Inflammatory macrophage (primary cell): ENCODE measurements around the gene CEP350.

Experiments
- DNase-seq, 2 donors: peaks; one replicate each; pipeline ENCODE4 v3.0.0-alpha.2; 2020 to 2022
- total RNA-seq, 18 experiments: gene quantifications; one replicate each; lab custom pipeline; 2026; ENCODE audit warnings: mixed read lengths in 6 of 18, inconsistent platforms in 2 of 18; lab: John Stamatoyannopoulos, UW

Gene CEP350
- 117 to 579 (median 198) reads per million in 18 experiments for total RNA-seq

GRCh38 chr1:179954493-179955286 lies at the start of gene CEP350:
Gene CEP350 (plus strand): TSS chr1:179954810. CDS start chr1:179986182, 31,372 bp downstream.
- DNase-seq = peak; percentile 98 to 99

GRCh38 chr1:179910934-179911333 lies 43.7 kb upstream of the CEP350 start:
- DNase-seq = no peak

GRCh38 chr1:179911812-179912211 lies 42.8 kb upstream of the CEP350 start:
- DNase-seq = no peak

DNA sequence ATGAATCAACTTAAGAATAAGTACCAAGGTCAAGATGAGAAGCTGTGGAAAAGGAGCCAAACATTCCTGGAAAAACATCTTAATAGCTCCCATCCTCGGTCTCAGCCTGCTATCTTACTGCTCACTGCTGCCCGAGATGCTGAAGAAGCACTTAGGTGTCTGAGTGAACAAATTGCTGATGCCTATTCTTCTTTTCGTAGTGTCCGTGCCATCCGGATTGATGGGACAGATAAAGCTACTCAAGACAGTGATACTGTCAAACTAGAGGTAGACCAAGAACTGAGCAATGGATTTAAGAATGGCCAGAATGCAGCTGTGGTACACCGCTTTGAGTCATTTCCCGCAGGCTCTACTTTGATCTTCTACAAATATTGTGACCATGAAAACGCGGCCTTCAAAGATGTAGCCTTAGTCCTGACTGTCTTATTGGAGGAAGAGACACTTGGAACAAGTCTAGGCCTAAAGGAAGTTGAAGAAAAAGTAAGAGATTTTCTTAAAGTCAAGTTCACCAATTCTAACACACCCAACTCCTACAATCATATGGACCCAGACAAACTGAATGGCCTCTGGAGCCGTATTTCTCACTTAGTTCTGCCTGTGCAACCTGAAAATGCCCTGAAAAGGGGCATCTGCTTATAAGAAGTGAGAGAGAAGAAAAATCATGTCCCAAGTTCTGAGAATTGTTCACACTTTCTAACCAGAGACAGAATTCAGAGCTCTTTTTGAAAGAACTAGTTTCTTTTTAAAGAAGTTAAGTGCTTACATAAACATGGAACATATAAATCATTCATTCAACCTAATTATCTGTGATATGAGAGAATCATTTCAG lies 36.8 kb upstream of the CEP350 start:
- DNase-seq = no peak

DNA sequence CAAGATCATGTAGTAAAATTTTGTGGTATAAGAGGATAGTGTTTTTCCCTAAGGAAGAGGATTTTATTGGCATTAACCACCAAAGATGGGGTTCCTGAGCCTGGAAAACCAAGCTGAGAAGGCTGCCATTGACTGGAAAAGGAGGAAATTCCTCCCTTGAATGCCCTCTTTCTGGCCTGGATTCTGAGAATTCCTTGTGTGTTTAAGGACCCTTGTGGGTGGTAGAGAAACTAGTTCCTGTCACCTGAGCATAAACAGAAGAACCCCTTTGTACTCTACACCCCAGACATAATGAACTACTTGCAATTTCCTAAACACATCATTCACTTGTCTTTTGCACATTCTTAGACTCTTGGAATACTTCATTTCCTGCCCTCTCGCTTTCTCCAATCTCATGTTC lies 33.1 kb upstream of the CEP350 start:
- no peak for DNase-seq

DNA sequence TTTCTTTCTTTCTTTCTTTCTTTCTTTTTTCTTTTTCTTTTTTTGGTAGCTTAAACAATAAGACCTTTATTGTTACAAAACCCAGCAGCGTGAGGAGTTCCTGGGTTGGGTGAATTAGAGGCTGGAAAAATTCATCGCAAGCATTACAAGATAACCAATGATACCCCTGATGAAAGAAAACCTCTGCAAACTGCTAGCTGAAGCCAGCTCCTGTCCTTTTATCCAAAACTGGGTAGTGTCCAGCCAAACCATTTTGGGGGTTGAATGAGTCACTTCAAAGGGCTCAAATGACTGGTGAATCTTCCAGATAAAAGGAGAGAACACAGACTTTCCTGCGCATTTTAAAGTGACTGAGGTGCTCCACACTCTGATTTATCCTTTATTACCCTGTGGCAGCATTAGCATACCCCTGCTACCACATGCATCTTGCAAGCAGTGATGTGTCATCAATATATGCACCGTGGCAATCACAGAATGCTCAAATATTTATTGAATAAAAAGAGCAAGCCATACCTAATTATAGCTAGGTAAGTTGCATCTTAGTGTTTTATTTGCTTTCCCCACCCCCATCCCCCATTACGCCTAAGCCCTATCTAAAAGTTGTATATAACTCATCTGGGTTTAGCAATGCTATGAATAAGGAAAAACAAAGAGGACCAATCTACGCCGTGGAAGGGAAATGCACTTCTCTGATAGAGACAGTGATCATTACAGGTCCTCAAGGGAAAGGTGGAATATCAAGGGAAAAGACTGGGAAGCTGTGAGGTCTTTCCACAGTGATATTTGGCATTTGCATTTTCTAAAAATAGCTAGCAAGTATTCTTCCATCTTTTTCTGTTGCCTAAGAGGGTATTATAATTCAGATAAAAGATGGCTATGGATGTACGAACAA lies 32.4 kb upstream of the CEP350 start:
- DNase-seq = no peak

DNA sequence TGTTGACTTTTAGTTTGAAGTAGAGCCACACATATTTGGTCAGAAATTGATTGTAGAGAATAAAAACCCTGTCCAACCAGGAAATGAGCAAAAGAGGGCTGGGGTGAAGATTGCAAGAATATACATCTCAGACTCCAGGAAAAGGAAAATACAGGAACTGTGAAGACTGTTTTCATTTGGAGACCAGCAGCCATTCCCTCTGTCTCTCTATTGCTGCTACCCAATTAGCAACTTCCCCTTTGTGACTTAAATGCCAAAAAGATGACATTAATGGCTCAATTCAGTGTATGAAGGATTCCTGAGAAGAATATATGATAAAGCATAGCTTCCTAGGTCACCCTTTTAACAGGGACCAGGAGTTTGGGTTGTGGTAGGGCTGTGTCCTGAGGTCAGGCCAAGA lies 31.6 kb upstream of the CEP350 start:
- peak in 1 of 2 donors; percentile 10 for DNase-seq

GRCh38 chr1:179924268-179924667 lies 30.3 kb upstream of the CEP350 start:
- DNase-seq = no peak

DNA sequence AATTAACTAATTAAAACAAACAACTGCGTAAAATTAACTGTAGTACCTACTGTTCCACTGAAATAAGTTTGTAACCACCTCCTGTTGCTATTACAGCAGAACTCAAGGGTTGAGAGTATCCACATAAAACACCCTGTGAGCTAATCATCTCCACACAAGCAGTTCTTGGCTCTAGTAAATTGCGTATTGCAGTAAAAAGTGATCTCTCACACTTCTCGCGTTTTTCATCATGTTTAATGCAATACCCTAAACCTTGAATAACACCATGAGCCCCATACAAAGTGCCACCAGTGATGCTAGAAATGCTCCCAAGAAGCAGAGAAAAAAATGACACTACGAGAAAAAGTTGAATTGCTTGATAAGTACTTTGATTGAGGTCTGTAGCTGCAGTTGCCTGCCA lies 29.3 kb upstream of the CEP350 start:
- DNase-seq = no peak

GRCh38 chr1:179925922-179926849 lies 28.4 kb upstream of the CEP350 start:
- peak; percentile 1 to 19 for DNase-seq

GRCh38 chr1:179926850-179927205 lies 27.8 kb upstream of the CEP350 start:
- DNase-seq = no peak

- no peak for DNase-seq
Measured at GRCh38 chr1:179929955-179930798, 24.4 kb upstream of the CEP350 start.

DNA sequence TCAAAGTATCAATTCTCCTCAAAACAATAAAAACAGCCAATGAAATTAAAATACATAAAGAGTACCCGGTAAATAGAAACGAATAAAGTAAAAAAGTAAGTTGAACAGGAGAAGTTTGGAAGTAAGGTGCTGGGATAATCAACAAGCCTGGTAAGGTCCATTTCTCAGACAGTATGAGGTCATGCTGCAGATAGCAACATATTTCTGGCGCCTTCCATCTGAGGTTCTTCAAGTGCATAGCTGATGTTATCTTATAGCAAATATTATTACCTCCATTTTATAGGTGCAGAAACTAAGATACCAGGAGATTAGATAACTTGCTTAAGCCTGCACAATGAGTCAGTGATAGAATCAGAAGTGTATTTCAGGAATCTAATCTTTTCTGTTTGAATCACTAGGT lies 23.7 kb upstream of the CEP350 start:
- no peak for DNase-seq

- no peak for DNase-seq
Measured at GRCh38 chr1:179933219-179933618, 21.4 kb upstream of the CEP350 start.

- DNase-seq = no peak
Measured at GRCh38 chr1:179935909-179936496, 18.6 kb upstream of the CEP350 start.

- no peak for DNase-seq
Measured at GRCh38 chr1:179937668-179938254, 16.8 kb upstream of the CEP350 start.

DNA sequence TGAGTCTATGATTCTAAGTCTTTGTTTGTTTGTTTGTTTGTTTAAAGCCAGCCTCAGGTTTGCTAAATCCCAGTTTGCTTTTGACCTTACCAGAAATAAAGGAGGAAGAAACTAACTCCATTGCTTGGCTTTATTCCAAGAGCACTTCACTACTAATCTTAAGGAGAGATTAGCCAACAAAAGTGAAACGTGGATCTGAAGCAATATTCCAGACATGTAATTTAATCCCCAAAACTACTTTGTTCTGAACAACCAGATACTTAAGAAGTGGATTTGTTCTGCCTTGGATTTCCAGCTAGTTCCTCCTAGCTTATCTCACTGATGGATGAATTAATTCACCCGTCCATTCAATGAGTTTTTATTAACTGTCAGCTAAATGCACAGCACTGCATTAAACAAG lies 15.9 kb upstream of the CEP350 start:
- DNase-seq = peak; percentile 20 to 58

GRCh38 chr1:179939941-179940340 lies 14.7 kb upstream of the CEP350 start:
- DNase-seq = no peak

- DNase-seq = no peak
Measured at GRCh38 chr1:179941454-179941853, 13.2 kb upstream of the CEP350 start.

DNA sequence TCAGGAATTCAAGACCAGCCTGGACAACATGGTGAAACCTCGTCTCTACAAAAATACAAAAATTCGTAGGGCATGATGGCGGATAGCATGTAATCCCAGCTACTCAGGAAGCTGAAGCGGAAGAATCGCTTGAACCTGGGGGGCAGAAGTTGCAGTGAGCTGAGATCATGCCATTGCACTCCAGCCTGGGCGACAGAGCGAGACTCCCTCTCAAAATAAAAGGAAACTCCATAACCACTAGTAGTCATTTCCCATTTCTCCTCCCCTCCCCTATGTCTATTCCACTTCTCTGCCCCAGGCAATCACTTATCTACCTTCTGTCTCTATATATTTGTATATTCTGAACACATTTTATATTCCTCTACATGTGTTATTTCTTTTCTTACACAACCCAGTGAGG lies 4.0 kb upstream of the CEP350 start:
- peak; percentile 60 to 73 for DNase-seq
